ENCODE data around the gene POC1A.

POC1A gene

GRCh38 chr3:52083556-52084087 is 70.6 kb downstream of the POC1A start:
- no peak for DNase-seq

GRCh38 chr3:52082951-52083350 is 71.3 kb downstream of the POC1A start:
- no peak for DNase-seq

GRCh38 chr3:52080830-52081719 is 73.1 kb downstream of the POC1A start:
- DNase-seq, result no peak

GRCh38 chr3:52079958-52080357 is 74.3 kb downstream of the POC1A start:
- no peak for DNase-seq

GRCh38 chr3:52078781-52079560 is 75.3 kb downstream of the POC1A start:
- no peak for DNase-seq

- no peak for DNase-seq
These were observed 76.3 kb downstream of the POC1A start for GRCh38 chr3:52077925-52078324.

GRCh38 chr3:52076896-52077780 is 77.1 kb downstream of the POC1A start:
- DNase-seq, result no peak

GRCh38 chr3:52073490-52073889 is 80.7 kb downstream of the POC1A start:
- no peak for DNase-seq

- DNase-seq, result no peak
These were observed 81.8 kb downstream of the POC1A start for GRCh38 chr3:52072471-52072870.

GRCh38 chr3:52072020-52072419 is 82.2 kb downstream of the POC1A start:
- DNase-seq, result no peak

GRCh38 chr3:52070724-52071621 is 83.2 kb downstream of the POC1A start:
- no peak for DNase-seq

- DNase-seq, result no peak
These were observed 84.4 kb downstream of the POC1A start for GRCh38 chr3:52069855-52070254.

GRCh38 chr3:52069135-52069534 is 85.1 kb downstream of the POC1A start:
- no peak for DNase-seq

GRCh38 chr3:52068730-52069129 is 85.5 kb downstream of the POC1A start:
- no peak for DNase-seq

- no peak for DNase-seq
These were observed 86.1 kb downstream of the POC1A start for GRCh38 chr3:52068055-52068571.

GRCh38 chr3:52067526-52067925 is 86.7 kb downstream of the POC1A start:
- no peak for DNase-seq

GRCh38 chr3:52067046-52067445 is 87.2 kb downstream of the POC1A start:
- DNase-seq, result no peak

GRCh38 chr3:52065264-52065756 is 88.9 kb downstream of the POC1A start:
- DNase-seq, result no peak

GRCh38 chr3:52064561-52064960 is 89.7 kb downstream of the POC1A start:
- DNase-seq, result no peak

- DNase-seq, result no peak
These were observed 91.0 kb downstream of the POC1A start for GRCh38 chr3:52063026-52063723.

GRCh38 chr3:52062505-52062904 is 91.7 kb downstream of the POC1A start:
- DNase-seq, result no peak
